GM21367 (cell line): ENCODE results near the gene SYTL1.

Source experiments
- ATAC-seq: cut with Tn5 transposase; IDR thresholded peaks from one replicate; pipeline ENCODE4 v1.9.1; 2021; ENCODE audit not compliant: unreplicated experiment

The SYTL1 gene

DNA sequence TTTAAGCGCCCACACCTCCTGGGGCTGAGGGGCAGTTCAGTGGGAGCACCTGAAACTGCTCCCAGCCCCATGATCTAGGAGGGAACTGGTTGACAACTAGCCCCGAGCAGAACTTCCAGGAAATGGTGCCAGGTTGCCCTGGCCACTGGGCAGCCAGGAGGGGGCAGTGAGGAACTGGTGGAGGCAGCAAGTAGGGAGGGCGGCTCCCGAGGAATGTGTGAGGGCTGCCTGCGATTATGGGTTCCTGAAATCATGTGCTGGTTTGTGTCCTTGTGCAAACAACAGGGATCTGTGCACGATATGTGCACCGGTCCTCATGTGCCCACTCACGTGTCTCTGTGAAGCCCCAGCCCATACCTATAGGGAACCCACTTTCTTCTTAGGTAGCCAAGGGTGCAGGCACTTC lies 60.5 kb downstream of the SYTL1 start:
- no peak for ATAC-seq

DNA sequence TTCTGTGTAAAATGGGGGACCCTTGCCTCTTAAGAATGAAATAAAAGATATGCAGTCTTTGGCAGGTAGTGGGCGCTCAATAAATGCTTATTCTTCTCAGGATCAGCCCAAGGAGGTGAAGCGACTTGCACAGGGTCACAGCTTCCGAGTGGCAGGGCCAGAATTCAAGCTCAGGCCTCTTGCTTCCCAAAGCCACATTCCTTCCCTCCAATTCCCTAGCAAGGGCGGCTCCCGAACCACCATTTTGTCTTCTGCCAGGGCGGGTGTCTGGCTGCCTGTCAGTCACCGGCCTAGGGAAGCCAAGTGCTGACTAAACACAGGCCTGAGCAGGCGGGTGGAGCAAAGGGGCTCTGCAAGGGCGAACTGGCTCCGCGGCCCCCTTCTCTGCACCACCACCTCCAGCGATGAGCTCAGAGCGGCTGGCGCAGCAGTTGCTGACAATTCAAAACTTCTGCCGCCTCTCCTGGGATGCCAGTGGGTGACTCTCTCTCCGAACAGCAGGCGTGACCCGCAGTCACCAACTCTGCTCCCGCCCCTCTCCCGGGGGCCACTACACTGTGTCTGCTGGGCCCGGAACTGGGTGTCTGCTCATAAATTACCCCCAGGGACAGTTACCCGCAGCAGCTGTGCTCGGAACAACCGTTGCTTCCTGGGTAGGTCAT lies 61.4 kb downstream of the SYTL1 start:
- no peak for ATAC-seq
